ENCODE results near the gene B4GALT1. TPM values are rescaled to one million over a fixed set of nuclear protein-coding genes. Genes with fewer than 3 reads are reported as not detected.

B4GALT1 gene, protein sequence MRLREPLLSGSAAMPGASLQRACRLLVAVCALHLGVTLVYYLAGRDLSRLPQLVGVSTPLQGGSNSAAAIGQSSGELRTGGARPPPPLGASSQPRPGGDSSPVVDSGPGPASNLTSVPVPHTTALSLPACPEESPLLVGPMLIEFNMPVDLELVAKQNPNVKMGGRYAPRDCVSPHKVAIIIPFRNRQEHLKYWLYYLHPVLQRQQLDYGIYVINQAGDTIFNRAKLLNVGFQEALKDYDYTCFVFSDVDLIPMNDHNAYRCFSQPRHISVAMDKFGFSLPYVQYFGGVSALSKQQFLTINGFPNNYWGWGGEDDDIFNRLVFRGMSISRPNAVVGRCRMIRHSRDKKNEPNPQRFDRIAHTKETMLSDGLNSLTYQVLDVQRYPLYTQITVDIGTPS
- 52.0 and 97.9 TPM in 2 replicates for total RNA-seq

GRCh38 chr9:33167084-33167971 lies at the start of gene B4GALT1:
Gene B4GALT1 (minus strand): TSS chr9:33167336. CDS start chr9:33167169, 167 bp downstream.

DNA sequence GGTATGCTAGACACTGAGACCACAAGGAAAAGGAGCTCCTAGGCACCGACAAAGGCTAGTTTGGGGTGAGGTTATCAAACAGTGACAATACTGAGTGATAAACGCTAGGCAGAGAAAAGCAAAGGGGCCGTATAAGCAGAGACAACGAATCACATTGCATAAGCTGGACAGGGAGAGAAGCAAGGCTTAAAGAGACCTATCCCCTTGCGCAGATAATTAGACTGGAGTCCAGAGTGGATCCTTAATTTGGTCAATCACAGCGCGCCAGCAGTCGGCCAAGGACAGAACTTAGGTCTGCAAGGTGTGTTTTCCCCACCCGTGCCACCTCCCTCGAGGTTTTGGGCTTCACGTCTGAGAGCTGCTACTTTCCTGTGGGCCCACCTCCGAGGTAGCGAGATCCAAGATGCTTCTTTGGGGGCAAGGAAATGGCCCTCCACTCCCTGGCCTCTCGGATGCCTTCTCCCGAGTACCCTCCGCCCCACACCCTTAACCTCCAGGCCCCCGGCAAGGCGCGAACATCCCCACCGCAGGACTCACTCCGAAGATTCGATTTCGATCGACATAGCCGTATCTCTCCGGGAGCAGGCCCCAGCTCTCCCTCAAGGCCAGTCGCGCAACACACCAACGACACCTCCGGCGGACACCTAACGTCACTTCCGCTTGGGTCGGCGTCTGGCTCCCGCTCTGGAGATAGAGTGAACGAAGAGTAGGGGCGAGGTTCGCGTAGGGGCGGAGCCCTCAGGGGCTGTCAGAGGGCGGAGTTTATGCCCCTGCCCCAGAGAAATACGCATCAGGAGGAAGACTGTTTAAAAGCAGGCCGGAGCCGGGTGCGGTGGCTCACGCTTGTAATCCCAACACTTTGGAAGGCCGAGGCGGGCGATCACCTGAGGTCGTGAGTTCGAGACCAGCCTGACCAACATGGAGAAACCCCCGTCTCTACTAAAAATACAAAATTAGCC lies 90.8 kb downstream of the B4GALT1 start, which contains the start of gene SMU1:
SMU1 (minus strand) TSS at position 629 of the 959 bp plus-strand sequence; CDS start at position 563, 66 bp downstream.

Other genes with a start within 250 kb of the B4GALT1 start
- gene APTX, start 165.7 kb downstream of the B4GALT1 start, total RNA-seq = 16.6 and 23.6 TPM in 2 replicates
- 42.2 and 91.4 TPM in 2 replicates for gene DNAJA1, start 142.1 kb downstream of the B4GALT1 start, total RNA-seq
- 12.5 and 13.7 TPM in 2 replicates for gene SMU1, start 90.7 kb downstream of the B4GALT1 start, total RNA-seq
- not detected in 2 replicates for gene SPINK4, start 72.8 kb upstream of the B4GALT1 start, total RNA-seq
- 24.4 and 34.1 TPM in 2 replicates for gene BAG1, start 97.4 kb upstream of the B4GALT1 start, total RNA-seq
- 28.6 and 33.9 TPM in 2 replicates for gene CHMP5, start 97.7 kb upstream of the B4GALT1 start, total RNA-seq
- gene NFX1, start 123.2 kb upstream of the B4GALT1 start, total RNA-seq = 15.0 and 23.5 TPM in 2 replicates
- gene AQP7, start 235.2 kb upstream of the B4GALT1 start, total RNA-seq = 1.1 TPM in 1 of 2 replicates, not detected in the other